Small intestine (tissue), 7 donors: ENCODE results near the gene SLC66A2. TPM values are rescaled to one million over a fixed set of nuclear protein-coding genes. Genes with fewer than 3 reads are reported as not detected.

ENCODE experiments used
- DNase-seq, 2 donors: peaks; one replicate each; pipeline versions ENCODE4 v3.0.0 to v3.0.0-alpha.2; 2013
- FAIRE-seq: peaks from 2 replicates; lab custom pipeline; 2012; peaks lifted over from hg19 to GRCh38; lab: Jason Lieb, UNC
- H3K27ac ChIP-seq, 3 donors: one replicate each; pipeline ENCODE4 v1.5.1; 2013; ENCODE audit warnings: low read length in 2 of 3, mild to moderate bottlenecking in 2 of 3, control low read depth in 1 of 3, inconsistent platforms in 1 of 3, low read depth in 1 of 3, moderate library complexity in 1 of 3
- H3K27me3 ChIP-seq, 3 donors: one replicate each; pipeline ENCODE4 v1.6.1; 2013; ENCODE audit warnings: low read length in 3 of 3, inconsistent platforms in 1 of 3; ENCODE audit not compliant: control insufficient read depth in 3 of 3, insufficient read depth in 3 of 3
- H3K36me3 ChIP-seq, 3 donors: one replicate each; pipeline ENCODE4 v1.6.1; 2013; ENCODE audit warnings: low read length in 3 of 3, inconsistent platforms in 1 of 3, low read depth in 1 of 3, mild to moderate bottlenecking in 1 of 3, moderate library complexity in 1 of 3; ENCODE audit not compliant: control insufficient read depth in 3 of 3, insufficient read depth in 2 of 3
- H3K4me1 ChIP-seq, 3 donors: one replicate each; pipeline ENCODE4 v1.6.1; 2013; ENCODE audit warnings: low read length in 2 of 3, inconsistent platforms in 1 of 3, low read depth in 1 of 3, mild to moderate bottlenecking in 1 of 3, moderate library complexity in 1 of 3; ENCODE audit not compliant: control insufficient read depth in 3 of 3, insufficient read depth in 2 of 3
- H3K4me3 ChIP-seq, 3 donors: one replicate each; pipeline ENCODE4 v1.5.1; 2013; ENCODE audit warnings: low read length in 3 of 3, control low read depth in 1 of 3, inconsistent platforms in 1 of 3, low read depth in 1 of 3, mild to moderate bottlenecking in 1 of 3, moderate library complexity in 1 of 3
- H3K9me3 ChIP-seq, 2 donors: one replicate each; pipeline ENCODE4 v1.6.1; 2013; ENCODE audit warnings: low read depth in 1 of 2, low read length in 1 of 2; ENCODE audit not compliant: control insufficient read depth in 2 of 2, insufficient read depth in 1 of 2
- WGBS, 3 donors: extraction: QIAGEN DNeasy Blood & Tissue Kit; methylation state at CpG; one replicate each; pipeline ENCODE4 v1.1.7; 2013; 5-methylcytosine and 5-hydroxymethylcytosine counted together
- polyA plus RNA-seq, 4 donors: library from polyadenylated mRNA; stranded (reverse) in 3 of 4; unstranded in 1 of 4; fragments of 200-250 nt in 3 of 4; fragments of 120-200 nt in 1 of 4; gene quantifications; one replicate each; pipeline versions ENCODE4 v1.2.1 to v1.2.3, GENCODE V29; 2013
- donor health status: healthy with polysubstance abuse.
- donor health status: control.
- donor health status: control.
- donor health status: Bipolar disorder and iron deficiency.
- donor health status: healthy.

SLC66A2 gene
- polyA plus RNA-seq, 4 donors: 15.0 to 30.3 (median 17.8) TPM

DNA sequence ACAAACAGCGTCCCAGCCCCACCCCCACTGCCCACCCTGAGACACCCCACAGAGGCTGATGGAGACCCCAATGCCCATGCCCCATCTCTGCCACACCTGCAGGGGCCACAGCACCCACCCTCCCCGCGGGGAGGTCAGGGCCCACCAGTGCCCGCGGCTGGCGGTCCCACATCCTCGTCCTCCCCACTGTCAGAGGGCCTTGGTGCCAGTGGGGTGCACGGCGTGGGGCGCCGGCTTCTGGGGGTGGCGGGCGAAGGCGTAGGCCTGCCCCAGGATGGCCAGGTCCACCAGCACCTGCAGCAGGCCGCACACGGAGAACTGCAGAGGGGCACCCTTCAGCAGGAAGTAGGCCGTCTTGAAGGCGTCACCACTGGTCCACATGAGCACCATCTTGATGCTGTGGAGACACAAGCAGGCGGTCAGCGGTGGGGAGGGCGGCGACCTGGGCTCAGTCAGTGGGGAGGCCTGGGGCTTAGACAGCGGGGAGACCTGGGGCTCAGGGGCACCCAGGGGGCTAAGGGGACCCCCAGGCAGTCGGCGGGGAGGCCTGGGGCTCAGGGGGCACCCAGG, 47.6 kb downstream of the SLC66A2 start:
- DNase-seq: no peak
- Histone ChIP-seq H3K27ac (no peak overlapping the region), H3K4me3 (no peak overlapping the region), H3K36me3 (peaks cover 0 to 21% (median 3%) of the 10 kb centered on the region in 3 donors), H3K9me3 (peaks cover 2 to 31% of the 10 kb centered on the region in 2 donors), H3K4me1 (no peaks in the 10 kb centered on the region), H3K27me3 (no peaks in the 10 kb centered on the region)
- WGBS, 3 donors: 93 to 98% (median 96%) methylated on average over 22 to 25 of the region's 25 CpGs
- no peak for FAIRE-seq

- WGBS, 3 donors: 94 to 97% (median 96%) methylated on average over 28 of the region's 28 CpGs
- Histone ChIP-seq H3K9me3 (peaks cover 4 to 37% of the 10 kb centered on the region in 2 donors), H3K36me3 (peaks cover 0 to 21% (median 3%) of the 10 kb centered on the region in 3 donors), H3K4me3 (no peak overlapping the region), H3K4me1 (no peaks in the 10 kb centered on the region), H3K27ac (no peak overlapping the region), H3K27me3 (no peaks in the 10 kb centered on the region)
- no peak for DNase-seq
- FAIRE-seq: no peak
Observed at GRCh38 chr18:79903071-79903635, 48.3 kb downstream of the SLC66A2 start.

GRCh38 chr18:79902640-79903039, 48.8 kb downstream of the SLC66A2 start:
- no peak for DNase-seq
- Histone ChIP-seq H3K4me3 (no peak overlapping the region), H3K4me1 (no peaks in the 10 kb centered on the region), H3K9me3 (peaks cover 6 to 41% of the 10 kb centered on the region in 2 donors), H3K27me3 (no peaks in the 10 kb centered on the region), H3K36me3 (peaks cover 0 to 21% (median 3%) of the 10 kb centered on the region in 3 donors), H3K27ac (no peak overlapping the region)
- 96 to 97% (median 97%) methylated on average over 20 of the region's 20 CpGs for WGBS, 3 donors
- no peak for FAIRE-seq

DNA sequence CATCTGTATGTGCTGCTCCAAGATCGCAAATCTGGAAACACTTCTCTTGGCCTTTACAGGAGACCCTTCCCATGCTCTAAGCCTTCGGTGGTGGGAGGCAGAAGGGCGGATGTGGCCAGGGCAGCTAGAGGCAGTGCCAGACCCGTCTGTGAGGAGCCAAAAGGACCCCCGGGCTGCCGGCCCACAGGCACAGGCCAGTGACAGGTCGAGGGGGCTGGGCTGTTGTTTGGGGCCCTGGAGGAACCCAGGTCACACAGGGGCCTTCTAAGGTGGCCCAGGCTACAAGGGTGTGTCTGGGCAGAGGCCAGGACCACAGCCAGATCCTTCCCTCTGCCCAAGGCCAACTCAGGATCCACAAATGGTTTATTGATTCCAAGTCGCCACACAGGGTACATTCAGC, 49.4 kb downstream of the SLC66A2 start:
- Histone ChIP-seq H3K4me3 (no peak overlapping the region), H3K9me3 (peaks cover 6 to 38% of the 10 kb centered on the region in 2 donors), H3K27ac (no peak overlapping the region), H3K4me1 (no peaks in the 10 kb centered on the region), H3K36me3 (peaks cover 0 to 21% (median 3%) of the 10 kb centered on the region in 3 donors), H3K27me3 (no peaks in the 10 kb centered on the region)
- DNase-seq: no peak
- no peak for FAIRE-seq
- WGBS, 3 donors: 92 to 95% (median 94%) methylated on average over 8 of the region's 8 CpGs

- Histone ChIP-seq H3K36me3 (peaks cover 0 to 21% (median 3%) of the 10 kb centered on the region in 3 donors), H3K4me3 (no peak overlapping the region), H3K4me1 (no peaks in the 10 kb centered on the region), H3K27ac (no peak overlapping the region), H3K9me3 (peaks cover 6 to 41% of the 10 kb centered on the region in 2 donors), H3K27me3 (no peaks in the 10 kb centered on the region)
- no peak for FAIRE-seq
- 95 to 97% (median 95%) methylated on average over 13 of the region's 13 CpGs for WGBS, 3 donors
- DNase-seq: no peak
Observed at GRCh38 chr18:79901665-79902064, 49.8 kb downstream of the SLC66A2 start.

DNA sequence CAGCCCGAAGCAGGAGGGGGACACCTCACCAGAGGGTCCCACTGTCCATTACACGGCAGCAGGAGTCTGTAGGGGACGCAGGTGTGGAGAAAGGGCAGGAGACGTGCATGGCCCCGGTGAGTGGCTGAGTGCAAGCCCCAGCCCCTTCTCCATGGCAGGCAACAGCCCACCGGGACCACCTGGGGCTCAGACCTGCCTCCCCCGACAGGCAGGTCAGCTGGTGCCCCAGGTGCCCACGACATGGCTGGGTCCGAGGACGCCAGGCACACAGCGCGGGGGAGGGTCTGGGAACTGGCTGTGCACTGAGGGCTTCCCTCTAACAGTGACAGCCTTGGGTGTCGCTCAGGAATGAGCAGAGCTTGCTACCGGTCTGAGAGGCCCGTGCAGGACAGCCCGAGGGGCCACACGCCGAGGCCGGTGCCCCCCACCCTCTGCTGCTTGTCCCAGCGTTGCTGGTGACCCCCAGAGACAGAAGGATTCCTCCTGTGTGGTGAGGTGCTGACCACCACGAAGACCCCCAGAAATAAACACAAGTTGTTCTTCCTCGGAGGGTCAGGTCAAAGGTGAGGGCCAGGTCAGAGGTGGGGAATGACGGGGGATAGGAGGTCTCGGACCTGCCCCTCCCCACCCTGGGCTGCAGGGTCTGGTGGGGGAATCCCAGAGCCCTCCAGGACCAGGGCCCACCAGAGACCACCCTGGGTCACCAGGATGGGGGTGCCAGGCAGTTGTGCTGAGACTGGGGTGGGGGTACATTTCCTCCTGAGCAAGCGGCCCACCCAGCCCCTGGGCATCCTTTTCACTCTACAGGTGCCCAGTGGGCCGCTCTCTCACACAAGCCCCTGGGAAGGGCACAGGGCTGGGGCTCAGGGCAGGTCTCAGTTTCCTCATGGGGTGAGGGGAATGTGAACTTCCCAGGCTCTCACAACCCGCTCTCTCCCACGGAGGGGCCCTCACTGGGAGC, 50.6 kb downstream of the SLC66A2 start:
- Histone ChIP-seq H3K27me3 (no peaks in the 10 kb centered on the region), H3K27ac (no peak overlapping the region), H3K9me3 (peaks cover 6 to 44% of the 10 kb centered on the region in 2 donors), H3K36me3 (peaks cover 0 to 21% (median 3%) of the 10 kb centered on the region in 3 donors), H3K4me1 (no peaks in the 10 kb centered on the region), H3K4me3 (no peak overlapping the region)
- FAIRE-seq (no peak), DNase-seq (no peak)
- 94 to 97% (median 96%) methylated on average over 28 of the region's 28 CpGs for WGBS, 3 donors

GRCh38 chr18:79899609-79900445, 51.6 kb downstream of the SLC66A2 start:
- DNase-seq: no peak
- Histone ChIP-seq H3K9me3 (peaks cover 6 to 47% of the 10 kb centered on the region in 2 donors), H3K27ac (no peak overlapping the region), H3K4me3 (no peak overlapping the region), H3K27me3 (no peaks in the 10 kb centered on the region), H3K4me1 (no peaks in the 10 kb centered on the region), H3K36me3 (peaks cover 0 to 21% (median 3%) of the 10 kb centered on the region in 3 donors)
- FAIRE-seq: no peak
- 82 to 92% (median 90%) methylated on average over 32 to 53 of the region's 53 CpGs for WGBS, 3 donors
